ENCODE results near the gene SGSM1.
A peak's percentile ranks its signal among the peaks of the same experiment; 100 is the strongest.

Gene SGSM1

GRCh38 chr22:24953384-24954113 lies 147.5 kb downstream of the SGSM1 start:
- H3K36me3 ChIP-seq (ENCODE audit: control insufficient read depth, insufficient read depth, low read length), result no peaks in the 10 kb centered on the region
- H2AFZ ChIP-seq, result peak overlapping the region; percentile 78
- no peak for TF ChIP-seq CTCF (IDR thresholded peaks at IDR 0.05)
- H3K4me2 ChIP-seq (ENCODE audit: low read length), result peak overlapping the region; percentile 89
- peak overlapping the region; percentile 21 for H3K9ac ChIP-seq
- peaks cover 3% of the 10 kb centered on the region for H3K4me1 ChIP-seq
- H3K9me3 ChIP-seq (ENCODE audit: control insufficient read depth, low read length), result no peaks in the 10 kb centered on the region
- H3K79me2 ChIP-seq, result peaks cover 9% of the 10 kb centered on the region
- peak overlapping the region; percentile 78 for H3K4me3 ChIP-seq (ENCODE audit: low read depth, low read length)
- peak overlapping the region; percentile 90 for H3K27ac ChIP-seq
- no peaks in the 10 kb centered on the region for H3K27me3 ChIP-seq (ENCODE audit: control insufficient read depth, insufficient read depth, low read length)

GRCh38 chr22:24954114-24954463 lies 148.1 kb downstream of the SGSM1 start:
- Histone ChIP-seq H3K79me2 (peaks cover 9% of the 10 kb centered on the region), H3K4me2 (ENCODE audit: low read length) (peak overlapping the region; percentile 89), H3K4me1 (no peaks in the 10 kb centered on the region), H3K9ac (no peak overlapping the region), H3K27ac (no peak overlapping the region), H2AFZ (no peak overlapping the region), H3K27me3 (ENCODE audit: control insufficient read depth, insufficient read depth, low read length) (no peaks in the 10 kb centered on the region), H3K9me3 (ENCODE audit: control insufficient read depth, low read length) (no peaks in the 10 kb centered on the region), H3K36me3 (ENCODE audit: control insufficient read depth, insufficient read depth, low read length) (no peaks in the 10 kb centered on the region), H3K4me3 (ENCODE audit: low read depth, low read length) (peak overlapping the region; percentile 78)
- TF ChIP-seq CTCF (IDR thresholded peaks at IDR 0.05), result no peak

- Histone ChIP-seq H3K4me1 (no peaks in the 10 kb centered on the region), H3K9me3 (ENCODE audit: control insufficient read depth, low read length) (no peaks in the 10 kb centered on the region), H3K79me2 (peaks cover 9% of the 10 kb centered on the region), H3K4me2 (ENCODE audit: low read length) (no peak overlapping the region), H3K36me3 (ENCODE audit: control insufficient read depth, insufficient read depth, low read length) (no peaks in the 10 kb centered on the region), H3K27me3 (ENCODE audit: control insufficient read depth, insufficient read depth, low read length) (no peaks in the 10 kb centered on the region), H3K4me3 (ENCODE audit: low read depth, low read length) (no peak overlapping the region), H3K27ac (no peak overlapping the region), H3K9ac (no peak overlapping the region), H2AFZ (no peak overlapping the region)
- no peak for TF ChIP-seq CTCF (IDR thresholded peaks at IDR 0.05)
Observed at GRCh38 chr22:24954856-24955255, 148.8 kb downstream of the SGSM1 start.

- no peaks in the 10 kb centered on the region for H3K4me1 ChIP-seq
- TF ChIP-seq CTCF (IDR thresholded peaks at IDR 0.05), result no peak
- no peak overlapping the region for H3K4me3 ChIP-seq (ENCODE audit: low read depth, low read length)
Observed at GRCh38 chr22:24957043-24957442, 151.0 kb downstream of the SGSM1 start.

More at GRCh38 chr22:24957043-24957442, 151.0 kb downstream of the SGSM1 start:
- Histone ChIP-seq H2AFZ (no peak overlapping the region), H3K4me2 (ENCODE audit: low read length) (no peak overlapping the region), H3K27ac (no peak overlapping the region), H3K27me3 (ENCODE audit: control insufficient read depth, insufficient read depth, low read length) (no peaks in the 10 kb centered on the region), H3K9ac (no peak overlapping the region), H3K36me3 (ENCODE audit: control insufficient read depth, insufficient read depth, low read length) (no peaks in the 10 kb centered on the region), H3K79me2 (peaks cover 22% of the 10 kb centered on the region), H3K9me3 (ENCODE audit: control insufficient read depth, low read length) (no peaks in the 10 kb centered on the region)
